Peyer's patch (tissue), 4 donors: Measurements from ENCODE around the gene SLC47A1.

ENCODE experiments used
- POLR2A ChIP-seq, 2 donors: fragments of 450-650 bp; IDR thresholded peaks; one replicate each; pipeline ENCODE4 v1.5.1; 2017; ENCODE audit warnings: antibody characterized with exemption in 2 of 2, mild to moderate bottlenecking in 2 of 2, moderate library complexity in 2 of 2
- TF ChIP-seq, protein P1 (sequence below), 6 experiments: fragments of 450-650 bp in 4 of 6; fragments of 200-600 bp in 2 of 6; sonication (generic) in 1 of 6; IDR thresholded peaks; one replicate each; pipeline ENCODE4 v1.5.1; 2017 to 2019; ENCODE audit warnings: antibody characterized with exemption in 6 of 6, mild to moderate bottlenecking in 3 of 6, moderate library complexity in 1 of 6

DNA sequence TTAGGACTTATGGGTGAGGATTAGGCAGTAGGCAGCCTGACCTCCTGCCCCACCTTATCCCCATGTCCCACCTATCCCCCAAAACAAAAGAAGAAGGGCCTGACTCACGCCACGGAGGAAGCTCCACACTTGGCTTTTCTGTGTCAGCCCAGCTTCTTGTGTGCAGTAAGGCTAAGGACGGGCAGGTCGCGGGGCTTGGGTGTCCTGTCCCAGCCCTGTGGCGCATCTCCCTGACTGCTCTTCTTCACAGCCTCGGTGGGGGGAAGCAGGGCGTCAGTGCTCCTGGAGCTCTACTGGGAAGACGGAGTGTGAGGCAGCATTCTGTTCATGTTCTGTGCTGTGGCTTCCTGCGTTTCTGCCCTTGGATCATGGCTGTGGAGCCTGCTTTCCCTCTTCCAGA is 80.3 kb downstream of the SLC47A1 start:
- TF ChIP-seq POLR2A (IDR thresholded peaks at IDR 0.05), result no peak
- TF ChIP-seq, protein P1, sequence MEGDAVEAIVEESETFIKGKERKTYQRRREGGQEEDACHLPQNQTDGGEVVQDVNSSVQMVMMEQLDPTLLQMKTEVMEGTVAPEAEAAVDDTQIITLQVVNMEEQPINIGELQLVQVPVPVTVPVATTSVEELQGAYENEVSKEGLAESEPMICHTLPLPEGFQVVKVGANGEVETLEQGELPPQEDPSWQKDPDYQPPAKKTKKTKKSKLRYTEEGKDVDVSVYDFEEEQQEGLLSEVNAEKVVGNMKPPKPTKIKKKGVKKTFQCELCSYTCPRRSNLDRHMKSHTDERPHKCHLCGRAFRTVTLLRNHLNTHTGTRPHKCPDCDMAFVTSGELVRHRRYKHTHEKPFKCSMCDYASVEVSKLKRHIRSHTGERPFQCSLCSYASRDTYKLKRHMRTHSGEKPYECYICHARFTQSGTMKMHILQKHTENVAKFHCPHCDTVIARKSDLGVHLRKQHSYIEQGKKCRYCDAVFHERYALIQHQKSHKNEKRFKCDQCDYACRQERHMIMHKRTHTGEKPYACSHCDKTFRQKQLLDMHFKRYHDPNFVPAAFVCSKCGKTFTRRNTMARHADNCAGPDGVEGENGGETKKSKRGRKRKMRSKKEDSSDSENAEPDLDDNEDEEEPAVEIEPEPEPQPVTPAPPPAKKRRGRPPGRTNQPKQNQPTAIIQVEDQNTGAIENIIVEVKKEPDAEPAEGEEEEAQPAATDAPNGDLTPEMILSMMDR (IDR thresholded peaks at IDR 0.05), result no peak
